PFSK-1 (cell line): ENCODE measurements around the gene DOCK1.

Source experiments
- FOXP2 ChIP-seq: optimal IDR thresholded peaks from 2 replicates; pipeline ENCODE3; 2011; ENCODE audit warnings: borderline replicate concordance, control low read depth, inconsistent platforms; ENCODE audit not compliant: insufficient read depth; ENCODE audit errors: extremely low read length, extremely low read depth
- POLR2AphosphoS5 ChIP-seq: IDR thresholded peaks from 2 replicates; pipeline ENCODE4 v1.6.1; 2012; ENCODE audit warnings: low read depth, mild to moderate bottlenecking, control low read depth, low read length, moderate library complexity
- REST ChIP-seq, 2 experiments: IDR thresholded peaks; 2 replicates each; pipeline versions ENCODE4 v1.6.1 to v1.8.0; 2011 to 2012; ENCODE audit warnings: low read depth in 2 of 2, low read length in 2 of 2, control low read depth in 1 of 2, inconsistent platforms in 1 of 2, mild to moderate bottlenecking in 1 of 2, moderate library complexity in 1 of 2; ENCODE audit not compliant: insufficient read depth in 1 of 2
- SIN3A ChIP-seq: IDR thresholded peaks from 2 replicates; pipeline ENCODE4 v1.6.1; 2012; ENCODE audit warnings: mild to moderate bottlenecking, low read length, moderate library complexity, borderline replicate concordance; ENCODE audit not compliant: insufficient read depth
- TAF1 ChIP-seq: IDR thresholded peaks from 2 replicates; pipeline ENCODE4 v1.6.1; 2012; ENCODE audit warnings: low read length, control low read depth, borderline replicate concordance; ENCODE audit not compliant: insufficient read depth

Gene DOCK1

GRCh38 chr10:127453706-127454105 is 548.5 kb downstream of the DOCK1 start:
- TF ChIP-seq SIN3A (no peak), REST (IDR thresholded peaks at IDR 0.05; ENCODE audit: insufficient read depth in 1 of 2, low read depth in 2 of 2, low read length in 2 of 2) (no peak), TAF1 (no peak), POLR2AphosphoS5 (no peak), FOXP2 (no peak)

GRCh38 chr10:127456122-127456521 is 550.9 kb downstream of the DOCK1 start:
- no peak for TF ChIP-seq FOXP2

GRCh38 chr10:127458016-127458810 is 553.0 kb downstream of the DOCK1 start:
- no peak for TF ChIP-seq REST (IDR thresholded peaks at IDR 0.05; ENCODE audit: insufficient read depth in 1 of 2, low read depth in 2 of 2, low read length in 2 of 2)
- no peak for TF ChIP-seq TAF1
- no peak for TF ChIP-seq SIN3A
- no peak for TF ChIP-seq POLR2AphosphoS5
- no peak for TF ChIP-seq FOXP2

GRCh38 chr10:127458829-127459228 is 553.6 kb downstream of the DOCK1 start:
- TF ChIP-seq REST (IDR thresholded peaks at IDR 0.05; ENCODE audit: insufficient read depth in 1 of 2, low read depth in 2 of 2, low read length in 2 of 2), result no peak
- TF ChIP-seq SIN3A, result no peak
- TF ChIP-seq TAF1, result no peak
- no peak for TF ChIP-seq POLR2AphosphoS5
- no peak for TF ChIP-seq FOXP2

- no peak for TF ChIP-seq FOXP2
- TF ChIP-seq SIN3A, result no peak
- TF ChIP-seq REST (IDR thresholded peaks at IDR 0.05; ENCODE audit: insufficient read depth in 1 of 2, low read depth in 2 of 2, low read length in 2 of 2), result no peak
- TF ChIP-seq POLR2AphosphoS5, result no peak
- TF ChIP-seq TAF1, result no peak
Measured at GRCh38 chr10:127459918-127460317, 554.7 kb downstream of the DOCK1 start.
